DMS 273 (cell line): ENCODE measurements around the gene HEMK1.
A peak's percentile ranks its signal among the peaks of the same experiment; 100 is the strongest.

Source experiments
- DNase-seq: peaks from one replicate; lab custom pipeline; 2025; ENCODE audit not compliant: unreplicated experiment; lab: John Stamatoyannopoulos, UW

The HEMK1 gene

GRCh38 chr3:50573566-50574443 lies 4.5 kb downstream of the HEMK1 start:
- no peak for DNase-seq

- no peak for DNase-seq
These were observed 5.1 kb downstream of the HEMK1 start for GRCh38 chr3:50574444-50574831.

DNA sequence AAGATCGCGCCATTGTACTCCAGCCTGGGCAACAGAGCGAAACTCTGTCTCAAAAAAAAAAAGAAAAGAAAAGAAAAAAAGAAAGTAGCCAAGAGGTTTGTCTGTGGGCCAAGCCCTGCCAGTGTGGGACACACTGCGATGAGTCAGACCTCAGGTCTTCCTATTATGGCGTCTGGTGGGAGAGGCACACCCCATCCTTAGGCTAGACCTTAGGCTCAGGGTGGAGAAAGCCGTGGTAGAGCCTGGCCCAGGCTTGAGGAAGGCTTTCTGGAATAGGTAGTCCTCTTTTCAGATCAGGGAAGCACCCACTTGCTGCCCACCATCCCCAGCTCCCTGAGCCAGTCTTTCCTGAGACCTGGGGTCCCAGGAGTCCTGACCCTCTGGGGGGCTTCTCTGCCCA lies 6.0 kb downstream of the HEMK1 start:
- no peak for DNase-seq

GRCh38 chr3:50577348-50577747 lies 8.0 kb downstream of the HEMK1 start:
- DNase-seq = no peak

- no peak for DNase-seq
These were observed 11.5 kb downstream of the HEMK1 start for GRCh38 chr3:50580683-50581458.

DNA sequence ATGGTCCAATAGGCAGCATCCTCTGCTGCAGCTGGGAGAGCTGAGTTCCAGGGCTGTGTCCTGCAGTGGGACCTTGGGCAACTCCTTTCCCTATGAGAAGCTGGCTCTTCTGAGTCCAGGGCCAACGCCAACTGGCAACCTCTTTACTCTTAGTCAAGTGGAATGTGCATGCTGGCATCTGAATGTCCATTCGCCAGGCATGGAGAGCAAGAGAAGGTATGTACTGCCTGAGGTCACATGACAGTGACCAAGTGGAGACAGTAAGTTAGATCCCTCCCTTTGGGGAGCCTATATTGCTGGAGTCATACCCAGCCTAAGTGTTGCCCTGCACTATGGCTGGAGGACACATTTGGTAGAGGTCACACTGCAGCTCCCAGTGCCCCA lies 12.1 kb downstream of the HEMK1 start:
- DNase-seq = no peak

- no peak for DNase-seq
These were observed 12.8 kb downstream of the HEMK1 start for GRCh38 chr3:50582083-50582482.

GRCh38 chr3:50583897-50584296 lies 14.6 kb downstream of the HEMK1 start:
- DNase-seq = no peak

DNA sequence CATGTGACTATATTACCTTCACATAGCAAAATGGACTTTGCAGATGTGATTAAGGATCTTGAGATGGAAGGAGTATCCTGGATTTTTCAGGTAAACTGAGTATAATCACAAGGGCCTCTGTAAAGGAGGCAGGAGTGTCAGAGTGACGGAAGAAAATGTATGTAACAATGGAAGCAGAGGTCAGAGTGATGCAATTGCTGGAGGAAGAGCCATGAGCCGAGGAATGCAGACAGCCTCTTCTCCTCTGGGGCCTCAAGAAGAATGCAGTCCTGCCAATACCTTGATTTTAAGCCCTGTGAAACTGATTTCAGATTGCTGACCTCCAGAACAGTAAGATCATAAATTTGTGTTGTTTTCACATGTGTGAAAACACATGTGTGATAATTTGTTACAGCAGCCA lies 15.1 kb downstream of the HEMK1 start:
- no peak for DNase-seq

DNA sequence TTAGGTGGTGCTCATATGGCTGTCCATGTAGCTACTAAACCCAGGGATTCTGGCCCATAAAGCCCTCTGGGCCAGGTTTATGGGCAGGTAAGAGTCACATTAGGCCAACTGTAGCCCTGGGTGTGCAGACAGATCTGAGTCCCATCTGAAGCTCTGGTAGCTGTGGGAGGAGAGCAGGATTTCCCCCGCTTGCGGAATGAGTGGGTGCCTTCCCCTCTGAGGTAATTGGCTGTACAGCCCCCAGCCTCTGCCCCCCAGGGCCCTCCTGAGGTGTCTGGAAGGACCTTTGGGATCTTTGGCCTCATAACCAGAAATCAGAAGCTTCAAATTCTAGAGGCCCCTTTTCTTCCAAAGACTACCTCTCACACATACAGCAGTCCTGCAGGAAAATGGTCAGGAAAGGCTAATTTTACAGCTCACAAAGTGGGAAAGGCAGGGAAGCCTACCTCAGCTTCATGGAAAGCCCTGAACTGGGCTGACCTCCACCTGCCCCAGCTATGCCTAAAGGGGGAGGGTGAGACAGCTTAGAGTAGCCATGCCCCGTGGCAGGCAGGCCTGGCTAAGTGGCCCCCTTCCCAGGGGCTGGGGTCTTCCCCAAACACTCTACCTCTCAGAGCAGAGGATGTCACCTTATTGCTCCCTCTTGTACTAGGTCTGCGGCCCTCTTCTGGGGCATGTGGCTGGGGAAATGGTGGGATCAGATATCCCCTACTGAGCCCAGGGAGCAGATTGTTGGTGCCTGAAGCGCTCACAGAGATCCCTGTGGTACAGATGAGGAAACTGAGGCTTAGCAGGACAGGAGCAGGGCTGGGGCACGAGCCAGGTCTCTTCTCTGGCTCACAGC lies 16.8 kb downstream of the HEMK1 start:
- DNase-seq = no peak

- DNase-seq = no peak
These were observed 17.4 kb downstream of the HEMK1 start for GRCh38 chr3:50586763-50587070.

DNA sequence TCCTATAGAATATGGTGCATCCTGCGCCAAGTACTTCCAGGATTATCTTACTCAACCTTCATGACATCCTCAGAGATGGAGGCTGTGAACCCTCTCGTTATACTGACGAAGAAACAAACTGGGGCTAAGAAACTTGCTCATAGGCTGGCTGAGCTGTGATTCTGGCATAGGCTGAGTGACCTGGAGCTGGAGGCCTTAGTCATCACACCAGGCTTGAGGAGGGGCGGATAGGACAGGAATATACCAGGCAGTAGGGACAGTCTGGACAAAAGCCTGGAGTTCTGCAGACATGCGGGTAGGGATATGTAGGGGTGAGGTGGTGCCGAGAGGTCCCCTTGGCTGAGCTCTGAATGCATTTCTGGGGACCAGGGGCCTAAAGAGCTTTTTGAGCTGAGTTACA lies 18.1 kb downstream of the HEMK1 start:
- DNase-seq = no peak

GRCh38 chr3:50587806-50588758 lies 18.8 kb downstream of the HEMK1 start:
- peak; percentile 48 for DNase-seq

DNA sequence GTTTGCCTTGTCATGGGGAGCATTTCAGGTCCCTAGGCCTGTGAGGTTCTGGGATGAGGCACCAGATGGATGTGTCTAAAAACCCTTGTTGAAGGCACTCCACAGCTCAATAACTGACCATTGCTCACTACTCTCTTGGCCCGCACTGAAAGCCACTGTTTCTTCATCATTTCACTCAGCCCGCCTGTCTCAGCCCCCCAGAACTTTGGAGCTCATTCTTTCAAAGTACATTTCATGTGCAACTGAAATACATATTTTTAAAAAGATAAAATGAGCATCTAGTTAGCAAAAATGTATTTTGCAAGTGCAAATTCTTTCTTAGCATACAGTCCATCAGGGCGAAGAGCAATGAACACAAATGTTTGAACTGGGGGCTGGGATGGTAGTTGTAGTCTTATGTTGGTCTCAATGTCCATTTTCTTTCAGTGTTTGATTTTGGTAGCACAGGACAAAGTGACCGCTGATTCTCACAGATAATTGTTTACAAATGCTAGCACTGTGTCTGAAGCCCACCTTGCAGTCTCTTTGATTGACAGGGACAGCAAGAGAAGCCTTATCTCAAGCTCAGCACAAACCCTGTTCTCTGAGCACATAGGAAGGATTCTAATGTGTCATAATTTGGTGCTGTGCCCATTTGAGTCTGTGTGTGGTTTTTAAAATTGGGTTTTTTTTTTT lies 19.6 kb downstream of the HEMK1 start:
- no peak for DNase-seq

DNA sequence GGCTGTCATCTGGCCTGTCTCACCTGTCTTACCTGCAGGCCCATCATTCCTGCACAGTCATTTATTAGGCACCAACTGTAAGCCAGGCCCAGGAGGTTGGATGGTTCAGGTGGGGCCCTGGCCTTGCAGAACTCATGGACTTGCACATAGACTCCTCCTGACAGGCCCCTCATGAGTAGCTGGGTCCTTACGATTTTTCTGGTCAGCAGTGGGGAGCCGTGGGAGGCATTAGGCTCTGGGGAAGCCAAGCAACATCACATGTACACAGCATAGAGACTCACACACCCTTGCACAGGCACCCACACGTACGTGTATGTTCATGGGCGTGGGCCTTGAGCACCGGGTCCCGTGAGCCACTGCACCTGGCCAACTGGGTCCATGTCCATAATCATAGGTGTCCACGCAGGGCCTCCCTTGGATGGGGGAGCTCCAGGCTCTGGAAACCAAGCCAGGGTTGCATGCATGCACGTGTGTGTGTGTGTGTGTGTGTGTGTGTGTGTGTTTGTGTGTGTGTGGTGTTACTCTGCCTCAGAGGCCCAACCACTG lies 21.9 kb downstream of the HEMK1 start:
- no peak for DNase-seq

GRCh38 chr3:50592568-50592967 lies 23.2 kb downstream of the HEMK1 start:
- DNase-seq = no peak

DNA sequence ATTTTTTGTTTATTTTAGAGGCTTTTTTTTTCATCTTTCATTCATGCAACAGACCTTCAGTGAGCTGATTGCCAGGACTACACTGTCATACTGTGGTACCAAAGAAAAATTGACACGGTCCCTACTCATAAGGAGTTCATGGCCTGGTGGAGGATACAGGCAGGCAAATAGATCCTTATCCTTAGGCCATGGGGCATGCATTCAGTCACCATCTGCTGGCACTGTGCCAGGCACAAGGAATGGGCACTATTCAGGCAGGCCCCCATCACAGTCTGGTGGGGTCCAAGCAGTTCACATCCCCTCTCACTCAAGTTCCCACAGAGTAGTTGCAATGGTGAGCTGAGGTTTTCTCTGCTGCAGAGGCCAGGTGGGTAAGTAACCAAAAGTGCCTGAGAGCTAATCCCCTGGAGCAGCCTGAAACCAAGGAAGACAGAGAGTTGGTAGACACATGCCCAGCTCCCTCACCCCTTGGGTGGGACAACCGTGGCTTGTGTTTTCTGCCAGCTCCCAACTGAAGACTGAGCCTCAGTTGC lies 25.0 kb downstream of the HEMK1 start:
- DNase-seq = no peak

- no peak for DNase-seq
These were observed 29.9 kb downstream of the HEMK1 start for GRCh38 chr3:50599115-50599715.

- DNase-seq = no peak
These were observed 30.4 kb downstream of the HEMK1 start for GRCh38 chr3:50599716-50600118.
